Gastroesophageal sphincter (tissue), 4 donors: ENCODE measurements around the gene IFT122. TPM values are rescaled to one million over a fixed set of nuclear protein-coding genes. Genes with fewer than 3 reads are reported as not detected.

Source experiments
- ATAC-seq: fragments of 150-250 bp; one replicate; pipeline ENCODE4 v1.9.1; 2016; ENCODE audit warnings: mild to moderate bottlenecking, moderate library complexity
- H3K27ac ChIP-seq, 4 donors: fragments of 200-600 bp; sonication (generic) in 3 of 4; 1 replicate in 3 of 4; 2 replicates in 1 of 4; pipeline ENCODE4 v1.5.1; 2016 to 2019
- H3K27me3 ChIP-seq: fragments of 200-600 bp; sonication (generic); one replicate; pipeline ENCODE4 v1.5.1; 2019
- H3K36me3 ChIP-seq, 2 donors: fragments of 200-600 bp; sonication (generic); one replicate each; pipeline ENCODE4 v1.5.1; 2019; ENCODE audit warnings: control low read depth in 1 of 2
- H3K4me1 ChIP-seq, 3 donors: fragments of 200-600 bp; sonication (generic); 1 replicate in 2 of 3; 2 replicates in 1 of 3; pipeline ENCODE4 v1.5.1; 2016 to 2019; ENCODE audit warnings: control low read depth in 2 of 3
- H3K4me3 ChIP-seq, 2 donors: fragments of 200-600 bp; sonication (generic); one replicate each; pipeline ENCODE4 v1.5.1; 2019; ENCODE audit warnings: mild to moderate bottlenecking in 1 of 2, moderate library complexity in 1 of 2
- H3K9me3 ChIP-seq, 3 donors: fragments of 200-600 bp; sonication (generic); one replicate each; pipeline ENCODE4 v1.5.1; 2017 to 2019; ENCODE audit warnings: control low read depth in 2 of 3
- CTCF ChIP-seq, 4 experiments: fragments of 200-600 bp in 2 of 4; fragments of 450-650 bp in 2 of 4; sonication (generic) in 1 of 4; IDR thresholded peaks; one replicate each; pipeline ENCODE4 v1.5.1; 2017 to 2019; ENCODE audit warnings: antibody characterized with exemption in 4 of 4, mild to moderate bottlenecking in 2 of 4, moderate library complexity in 2 of 4
- EP300 ChIP-seq: sonication (generic); formaldehyde crosslinking; IDR thresholded peaks from one replicate; pipeline ENCODE4 v1.6.1; 2017; ENCODE audit warnings: antibody characterized with exemption, mild to moderate bottlenecking
- POLR2A ChIP-seq, 2 donors: fragments of 450-650 bp; IDR thresholded peaks; one replicate each; pipeline ENCODE4 v1.6.1; 2017; ENCODE audit warnings: antibody characterized with exemption in 2 of 2, mild to moderate bottlenecking in 2 of 2, moderate library complexity in 1 of 2
- POLR2AphosphoS5 ChIP-seq: sonication (generic); formaldehyde crosslinking; IDR thresholded peaks from one replicate; pipeline ENCODE4 v1.6.1; 2017; ENCODE audit warnings: antibody characterized with exemption
- WGBS, 2 donors: methylation state at CpG; one replicate each; pipeline ENCODE4 v1.1.5; 2018; ENCODE audit warnings: low coverage in 1 of 2; 5-methylcytosine and 5-hydroxymethylcytosine counted together
- total RNA-seq, 4 donors: library from RNA; depleted of rRNA; stranded (reverse); fragments of >200 nt; gene quantifications; one replicate each; pipeline ENCODE4 v1.1.0, GENCODE V29; 2016

IFT122 gene
- total RNA-seq, 4 donors from 2014 or later, result 18.1 to 38.3 (median 26.8) TPM

- WGBS, 2 donors, result 0 to 1% methylated on average over 18 to 21 of the region's 25 CpGs
- H3K27me3 ChIP-seq, result no peaks in the 10 kb centered on the region
- H3K4me3 ChIP-seq, result peak overlapping the region; percentile 81 to 91
- H3K4me1 ChIP-seq, result peaks cover 0 to 45% (median 7%) of the 10 kb centered on the region in 3 donors
- TF ChIP-seq POLR2A (IDR thresholded peaks at IDR 0.05) (no peak), CTCF (IDR thresholded peaks at IDR 0.05) (peak in 3 of 4 experiments; percentile 72 to 80 (median 76)), POLR2AphosphoS5 (peak; percentile 21), EP300 (no peak)
- peak overlapping the region; percentile 87 to 93 (median 90) for H3K27ac ChIP-seq
- no peaks in the 10 kb centered on the region for H3K9me3 ChIP-seq
- peak; percentile 92 for ATAC-seq
- peaks cover 0 to 22% of the 10 kb centered on the region in 2 donors for H3K36me3 ChIP-seq
Observed at GRCh38 chr3:129399145-129399894, 40.7 kb upstream of the IFT122 start.

GRCh38 chr3:129399895-129400357 lies 40.1 kb upstream of the IFT122 start:
- 21 to 50% methylated on average over 4 to 8 of the region's 8 CpGs for WGBS, 2 donors
- Histone ChIP-seq H3K4me1 (peaks cover 0 to 44% (median 7%) of the 10 kb centered on the region in 3 donors), H3K36me3 (peaks cover 0 to 20% of the 10 kb centered on the region in 2 donors), H3K4me3 (peak overlapping the region; percentile 81 to 91), H3K27me3 (no peaks in the 10 kb centered on the region), H3K9me3 (no peaks in the 10 kb centered on the region), H3K27ac (peak overlapping the region; percentile 87 to 93 (median 90))
- ATAC-seq, result no peak
- TF ChIP-seq CTCF (IDR thresholded peaks at IDR 0.05), result no peak
- peak in 1 of 2 donors; percentile 12 for TF ChIP-seq POLR2A (IDR thresholded peaks at IDR 0.05)
- TF ChIP-seq POLR2AphosphoS5, result no peak

GRCh38 chr3:129402210-129402609 lies 37.8 kb upstream of the IFT122 start:
- H3K9me3 ChIP-seq, result no peaks in the 10 kb centered on the region
- no peak overlapping the region for H3K27ac ChIP-seq
- no peaks in the 10 kb centered on the region for H3K27me3 ChIP-seq
- no peak overlapping the region for H3K4me3 ChIP-seq
- H3K4me1 ChIP-seq, result peaks cover 0 to 23% (median 7%) of the 10 kb centered on the region in 3 donors
- no peak for ATAC-seq
- H3K36me3 ChIP-seq, result no peaks in the 10 kb centered on the region
- no peak for TF ChIP-seq POLR2AphosphoS5
- no peak for TF ChIP-seq POLR2A (IDR thresholded peaks at IDR 0.05)
- TF ChIP-seq CTCF (IDR thresholded peaks at IDR 0.05), result no peak
- TF ChIP-seq EP300, result no peak
- WGBS, 2 donors, result 67 to 100% methylated on average over 1 to 3 of the region's 7 CpGs

GRCh38 chr3:129402616-129403015 lies 37.4 kb upstream of the IFT122 start:
- H3K36me3 ChIP-seq, result no peaks in the 10 kb centered on the region
- WGBS, 2 donors, result 100% methylated on average over 1 of the region's 4 CpGs; no CpG with 5 or more reads in 1 of the 2 donors
- peaks cover 0 to 19% (median 7%) of the 10 kb centered on the region in 3 donors for H3K4me1 ChIP-seq
- H3K9me3 ChIP-seq, result no peaks in the 10 kb centered on the region
- ATAC-seq, result no peak
- no peaks in the 10 kb centered on the region for H3K27me3 ChIP-seq
- no peak overlapping the region for H3K4me3 ChIP-seq
- no peak overlapping the region for H3K27ac ChIP-seq
- no peak for TF ChIP-seq EP300

GRCh38 chr3:129403450-129403849 lies 36.6 kb upstream of the IFT122 start:
- H3K27ac ChIP-seq, result no peak overlapping the region

More at GRCh38 chr3:129403450-129403849, 36.6 kb upstream of the IFT122 start:
- H3K36me3 ChIP-seq, result no peaks in the 10 kb centered on the region
- no peak overlapping the region for H3K4me3 ChIP-seq
- H3K9me3 ChIP-seq, result no peaks in the 10 kb centered on the region
- H3K27me3 ChIP-seq, result no peaks in the 10 kb centered on the region
- ATAC-seq, result no peak
- no CpG with 5 or more reads among the region's 7 CpGs for WGBS, 2 donors
- TF ChIP-seq POLR2A (IDR thresholded peaks at IDR 0.05) (no peak), EP300 (no peak), CTCF (IDR thresholded peaks at IDR 0.05) (no peak), POLR2AphosphoS5 (no peak)
- H3K4me1 ChIP-seq, result peaks cover 0 to 11% (median under 1%) of the 10 kb centered on the region in 3 donors
